ENCODE results near the gene OR2W3.

GRCh38 chr1:247908766-247909165 lies 13.4 kb downstream of the OR2W3 start:
- TF ChIP-seq CTCF (conservative IDR thresholded peaks at IDR 0.05) = no peak
- no peak for TF ChIP-seq EZH2 (IDR thresholded peaks at IDR 0.05; ENCODE audit: low read depth)
